ENCODE results near the gene TRPC4AP. TPM values are rescaled to one million over a fixed set of nuclear protein-coding genes. Genes with fewer than 3 reads are reported as not detected.

Gene TRPC4AP
- total and polyA plus RNA-seq, 10 of the 15 experiments (the other 5 are each of a cell fraction or from before 2014, with no cell fraction given), result 1.1 to 61.7 (median 41.2) TPM

DNA sequence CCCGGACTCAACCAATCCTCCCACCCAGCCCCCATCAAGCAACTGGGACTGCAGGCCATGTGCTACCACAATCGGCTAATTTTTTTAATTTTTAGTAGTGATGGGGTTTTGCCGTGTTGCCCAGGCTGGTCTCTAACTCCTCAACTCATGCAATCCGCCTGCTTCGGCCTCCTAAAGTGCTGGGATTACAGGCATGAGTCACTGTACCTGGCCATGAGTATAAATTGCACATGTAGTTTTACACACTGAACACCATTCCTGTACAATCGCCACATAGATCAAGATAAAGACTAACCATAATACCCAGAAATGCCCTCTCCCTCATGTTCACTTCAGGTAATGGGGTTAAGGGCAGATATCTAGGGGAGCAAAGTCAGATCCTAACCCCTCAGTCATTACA is 26.4 kb downstream of the TRPC4AP start:
- no peak overlapping the region for H3K27ac ChIP-seq (ENCODE audit: control insufficient read depth, insufficient read depth)
- ChIA-PET POLR2A (no interaction called here), SMC1A (ENCODE audit: uncharacterized antibody, unreplicated experiment) (interaction anchor here (1.5 kb wide), 1 partner anchor 16 kb away, joined by 4 read pairs; no protein-coding TSS in a partner anchor), CTCF (no interaction called here), RAD21 (ENCODE audit: unreplicated experiment) (no interaction called here)
- H2AFZ ChIP-seq (ENCODE audit: control insufficient read depth, low read depth, low read length), result no peak overlapping the region
- in situ Hi-C loops (cut with MboI), result no loop called here
- no peaks in the 10 kb centered on the region for H3K9me3 ChIP-seq (replicated peaks; ENCODE audit: control insufficient read depth, insufficient read depth, low read length)
- no peaks in the 10 kb centered on the region for H3K27me3 ChIP-seq (replicated peaks in 1 of 2; ENCODE audit: control insufficient read depth in 2 of 2, insufficient read depth in 2 of 2, low read length in 1 of 2)
- ATAC-seq (no peak), FAIRE-seq (no peak), DNase-seq (ENCODE audit: low read depth, low spot score) (no peak)
- intact Hi-C loops (cut with micrococcal nuclease; ENCODE audit: unreplicated experiment), result no loop called here
- H3K36me3 ChIP-seq (ENCODE audit: control insufficient read depth in 2 of 2, insufficient read depth in 2 of 2, low read length in 1 of 2), result no peaks in the 10 kb centered on the region; a peak in 1 of 4 replicates
- no TSS peak for BruUV-seq (replicated peaks)
- TF ChIP-seq IRF4 (IDR thresholded peaks at IDR 0.05; ENCODE audit: low read depth, low read length) (no peak), NR2C1 (IDR thresholded peaks at IDR 0.05) (no peak), MTA3 (IDR thresholded peaks at IDR 0.05; ENCODE audit: borderline replicate concordance, low read length) (no peak)
- TF ChIP-seq, protein P1, sequence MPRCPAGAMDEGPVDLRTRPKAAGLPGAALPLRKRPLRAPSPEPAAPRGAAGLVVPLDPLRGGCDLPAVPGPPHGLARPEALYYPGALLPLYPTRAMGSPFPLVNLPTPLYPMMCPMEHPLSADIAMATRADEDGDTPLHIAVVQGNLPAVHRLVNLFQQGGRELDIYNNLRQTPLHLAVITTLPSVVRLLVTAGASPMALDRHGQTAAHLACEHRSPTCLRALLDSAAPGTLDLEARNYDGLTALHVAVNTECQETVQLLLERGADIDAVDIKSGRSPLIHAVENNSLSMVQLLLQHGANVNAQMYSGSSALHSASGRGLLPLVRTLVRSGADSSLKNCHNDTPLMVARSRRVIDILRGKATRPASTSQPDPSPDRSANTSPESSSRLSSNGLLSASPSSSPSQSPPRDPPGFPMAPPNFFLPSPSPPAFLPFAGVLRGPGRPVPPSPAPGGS (IDR thresholded peaks at IDR 0.05; ENCODE audit: borderline replicate concordance, insufficient read depth, low read depth, low read length, poor library complexity, severe bottlenecking), result peak; percentile 7
- H4K20me1 ChIP-seq (ENCODE audit: control insufficient read depth, insufficient read depth), result no peaks in the 10 kb centered on the region
- H3K4me2 ChIP-seq (ENCODE audit: control insufficient read depth, insufficient read depth), result no peak overlapping the region
- H3K79me2 ChIP-seq (ENCODE audit: control insufficient read depth, insufficient read depth, low read length), result peaks cover 18% of the 10 kb centered on the region
- H3K9ac ChIP-seq (ENCODE audit: control insufficient read depth, insufficient read depth, low read length), result no peak overlapping the region
- peaks cover 20% of the 10 kb centered on the region for H3K4me1 ChIP-seq (ENCODE audit: control insufficient read depth, insufficient read depth, low read length)
- H3K4me3 ChIP-seq, result no peak overlapping the region
- 96% methylated on average over 6 of the region's 6 CpGs for WGBS (ENCODE audit: insufficient coverage, insufficient replicate concordance, low lambda C conversion rate, missing lambda C conversion rate)

DNA sequence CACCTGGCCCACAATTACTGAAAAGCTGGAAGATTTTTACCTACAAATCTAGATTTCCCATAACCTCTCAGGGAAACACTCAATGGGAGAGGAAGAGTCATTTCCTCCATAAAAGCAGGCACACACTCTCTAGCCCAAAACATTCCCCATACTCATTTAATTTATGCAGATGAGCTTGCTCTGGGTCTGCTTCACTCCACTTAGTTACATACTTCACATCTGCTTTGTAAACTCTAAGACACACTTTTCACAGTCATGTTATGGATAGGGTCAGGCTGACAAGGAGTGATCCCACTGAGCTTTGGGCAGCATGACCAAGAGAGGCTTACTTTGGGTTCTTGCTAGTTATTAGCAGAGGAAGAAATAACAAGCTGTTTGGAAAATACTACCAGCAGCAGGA is 27.4 kb downstream of the TRPC4AP start:
- Histone ChIP-seq H3K27me3 (replicated peaks in 1 of 2; ENCODE audit: control insufficient read depth in 2 of 2, insufficient read depth in 2 of 2, low read length in 1 of 2) (no peaks in the 10 kb centered on the region), H2AFZ (ENCODE audit: control insufficient read depth, low read depth, low read length) (no peak overlapping the region), H3K27ac (ENCODE audit: control insufficient read depth, insufficient read depth) (no peak overlapping the region), H3K4me1 (ENCODE audit: control insufficient read depth, insufficient read depth, low read length) (peaks cover 15% of the 10 kb centered on the region), H3K36me3 (ENCODE audit: control insufficient read depth in 2 of 2, insufficient read depth in 2 of 2, low read length in 1 of 2) (no peaks in the 10 kb centered on the region; a peak in 1 of 4 replicates), H3K4me2 (ENCODE audit: control insufficient read depth, insufficient read depth) (no peak overlapping the region), H3K9ac (ENCODE audit: control insufficient read depth, insufficient read depth, low read length) (no peak overlapping the region), H3K4me3 (no peak overlapping the region), H3K79me2 (ENCODE audit: control insufficient read depth, insufficient read depth, low read length) (peaks cover 19% of the 10 kb centered on the region), H3K9me3 (replicated peaks; ENCODE audit: control insufficient read depth, insufficient read depth, low read length) (no peaks in the 10 kb centered on the region), H4K20me1 (ENCODE audit: control insufficient read depth, insufficient read depth) (no peaks in the 10 kb centered on the region)
- FAIRE-seq (no peak), DNase-seq (ENCODE audit: low read depth, low spot score) (no peak), ATAC-seq (no peak)
- ChIA-PET POLR2A (interaction anchor here (0.5 to 0.9 kb wide), 3 partner anchors 9 to 33 kb away, joined by 3 to 6 read pairs (median 4); no protein-coding TSS in a partner anchor), CTCF (interaction anchor here (1.3 kb wide), 2 partner anchors 31 to 191 kb away, joined by 4 read pairs; no protein-coding TSS in a partner anchor), SMC1A (ENCODE audit: uncharacterized antibody, unreplicated experiment) (interaction anchor here (1.0 to 2.3 kb wide), 7 partner anchors 8 to 26 kb away, joined by 4 to 7 read pairs (median 5); no protein-coding TSS in a partner anchor), RAD21 (ENCODE audit: unreplicated experiment) (interaction anchor here (1.3 kb wide), 2 partner anchors 8 to 11 kb away, joined by 3 to 4 read pairs; no protein-coding TSS in a partner anchor)
- in situ Hi-C loops (cut with MboI) (no loop called here), intact Hi-C loops (cut with micrococcal nuclease; ENCODE audit: unreplicated experiment) (no loop called here)
- BruUV-seq (replicated peaks), result no TSS peak
- TF ChIP-seq RB1 (IDR thresholded peaks at IDR 0.05; ENCODE audit: borderline replicate concordance) (no peak), RAD21 (IDR thresholded peaks at IDR 0.05; ENCODE audit: insufficient read depth, low read depth, low read length) (no peak), POU2F2 (IDR thresholded peaks at IDR 0.05; ENCODE audit: borderline replicate concordance, low read depth, low read length) (no peak), RELA (IDR thresholded peaks at IDR 0.05; ENCODE audit: borderline replicate concordance, partially characterized antibody) (no peak), EZH2 (IDR thresholded peaks at IDR 0.05; ENCODE audit: borderline replicate concordance, control insufficient read depth, low read depth, low read length) (no peak), RUNX3 (IDR thresholded peaks at IDR 0.05; ENCODE audit: low read length) (no peak), SMC3 (IDR thresholded peaks at IDR 0.05; ENCODE audit: borderline replicate concordance, low read length) (no peak), CBX3 (IDR thresholded peaks at IDR 0.05; ENCODE audit: borderline replicate concordance, low read depth) (no peak), POLR2AphosphoS5 (IDR thresholded peaks at IDR 0.05; ENCODE audit: low read length) (no peak)
- TF ChIP-seq, protein P2, sequence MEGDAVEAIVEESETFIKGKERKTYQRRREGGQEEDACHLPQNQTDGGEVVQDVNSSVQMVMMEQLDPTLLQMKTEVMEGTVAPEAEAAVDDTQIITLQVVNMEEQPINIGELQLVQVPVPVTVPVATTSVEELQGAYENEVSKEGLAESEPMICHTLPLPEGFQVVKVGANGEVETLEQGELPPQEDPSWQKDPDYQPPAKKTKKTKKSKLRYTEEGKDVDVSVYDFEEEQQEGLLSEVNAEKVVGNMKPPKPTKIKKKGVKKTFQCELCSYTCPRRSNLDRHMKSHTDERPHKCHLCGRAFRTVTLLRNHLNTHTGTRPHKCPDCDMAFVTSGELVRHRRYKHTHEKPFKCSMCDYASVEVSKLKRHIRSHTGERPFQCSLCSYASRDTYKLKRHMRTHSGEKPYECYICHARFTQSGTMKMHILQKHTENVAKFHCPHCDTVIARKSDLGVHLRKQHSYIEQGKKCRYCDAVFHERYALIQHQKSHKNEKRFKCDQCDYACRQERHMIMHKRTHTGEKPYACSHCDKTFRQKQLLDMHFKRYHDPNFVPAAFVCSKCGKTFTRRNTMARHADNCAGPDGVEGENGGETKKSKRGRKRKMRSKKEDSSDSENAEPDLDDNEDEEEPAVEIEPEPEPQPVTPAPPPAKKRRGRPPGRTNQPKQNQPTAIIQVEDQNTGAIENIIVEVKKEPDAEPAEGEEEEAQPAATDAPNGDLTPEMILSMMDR (IDR thresholded peaks at IDR 0.05 in 2 of 3, conservative IDR thresholded peaks at IDR 0.05 in 1 of 3; ENCODE audit: control insufficient read depth in 2 of 3, extremely low read depth in 1 of 3, insufficient read depth in 1 of 3, low read depth in 3 of 3, low read length in 3 of 3), result no peak
- TF ChIP-seq, protein P3, sequence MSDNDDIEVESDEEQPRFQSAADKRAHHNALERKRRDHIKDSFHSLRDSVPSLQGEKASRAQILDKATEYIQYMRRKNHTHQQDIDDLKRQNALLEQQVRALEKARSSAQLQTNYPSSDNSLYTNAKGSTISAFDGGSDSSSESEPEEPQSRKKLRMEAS (IDR thresholded peaks at IDR 0.05; ENCODE audit: low read depth, low read length), result no peak

All from GM12878 (cell line).